ENCODE data around the gene HSCB.
"Not testable (repeated sequence)": the region's sequence is repeated elsewhere in the genome, so short reads cannot be mapped to it uniquely, and the experiment has no call there.

HSCB gene, protein sequence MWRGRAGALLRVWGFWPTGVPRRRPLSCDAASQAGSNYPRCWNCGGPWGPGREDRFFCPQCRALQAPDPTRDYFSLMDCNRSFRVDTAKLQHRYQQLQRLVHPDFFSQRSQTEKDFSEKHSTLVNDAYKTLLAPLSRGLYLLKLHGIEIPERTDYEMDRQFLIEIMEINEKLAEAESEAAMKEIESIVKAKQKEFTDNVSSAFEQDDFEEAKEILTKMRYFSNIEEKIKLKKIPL

DNA sequence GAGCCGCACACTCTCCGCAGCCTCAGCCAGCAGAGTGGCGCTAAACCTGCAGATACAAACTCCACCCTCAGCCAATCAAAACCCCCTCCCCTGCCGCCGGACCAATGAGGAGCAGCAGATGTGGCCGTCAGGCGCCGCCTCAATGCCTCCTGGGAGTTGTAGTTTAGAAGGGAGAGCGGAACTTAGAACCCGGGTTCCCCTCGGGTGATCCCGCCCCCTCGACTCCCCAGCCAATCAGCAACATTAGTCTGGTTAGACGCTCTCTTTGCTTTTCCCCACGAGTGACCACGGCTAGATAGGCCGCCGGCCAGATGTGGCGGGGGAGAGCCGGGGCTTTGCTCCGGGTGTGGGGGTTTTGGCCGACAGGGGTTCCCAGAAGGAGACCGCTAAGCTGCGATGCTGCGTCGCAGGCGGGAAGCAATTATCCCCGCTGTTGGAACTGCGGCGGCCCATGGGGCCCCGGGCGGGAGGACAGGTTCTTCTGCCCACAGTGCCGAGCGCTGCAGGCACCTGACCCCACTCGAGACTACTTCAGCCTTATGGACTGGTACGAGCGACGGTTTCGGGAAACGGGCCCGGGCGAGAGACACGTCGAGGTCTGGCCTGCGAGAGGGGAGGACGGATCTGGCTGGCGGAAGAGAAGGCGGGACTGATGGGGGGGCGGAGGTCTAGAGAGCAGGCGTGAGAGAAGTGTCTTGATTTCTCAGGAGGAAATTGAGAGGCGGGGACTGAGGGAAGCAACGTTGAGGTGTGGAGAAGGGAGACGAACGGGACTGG lies at the start of gene HSCB, which contains the start of gene CHEK2:
Gene HSCB, plus strand, starts transcription at position 255 of the 777 bp plus-strand sequence. Its CDS starts 57 bp downstream, at position 312.
Gene CHEK2, minus strand, starts transcription at position 36 of the 777 bp plus-strand sequence. CDS start 7,099 bp downstream, outside the sequence.
- in situ Hi-C loops (cut with HindIII; ENCODE audit: low pct_ligation_motif_present, low pct_unique_long_range_greater_than_20kb, low sequenced_read_pairs): no loop called here
- DNase-seq: peak; percentile 98

DNA sequence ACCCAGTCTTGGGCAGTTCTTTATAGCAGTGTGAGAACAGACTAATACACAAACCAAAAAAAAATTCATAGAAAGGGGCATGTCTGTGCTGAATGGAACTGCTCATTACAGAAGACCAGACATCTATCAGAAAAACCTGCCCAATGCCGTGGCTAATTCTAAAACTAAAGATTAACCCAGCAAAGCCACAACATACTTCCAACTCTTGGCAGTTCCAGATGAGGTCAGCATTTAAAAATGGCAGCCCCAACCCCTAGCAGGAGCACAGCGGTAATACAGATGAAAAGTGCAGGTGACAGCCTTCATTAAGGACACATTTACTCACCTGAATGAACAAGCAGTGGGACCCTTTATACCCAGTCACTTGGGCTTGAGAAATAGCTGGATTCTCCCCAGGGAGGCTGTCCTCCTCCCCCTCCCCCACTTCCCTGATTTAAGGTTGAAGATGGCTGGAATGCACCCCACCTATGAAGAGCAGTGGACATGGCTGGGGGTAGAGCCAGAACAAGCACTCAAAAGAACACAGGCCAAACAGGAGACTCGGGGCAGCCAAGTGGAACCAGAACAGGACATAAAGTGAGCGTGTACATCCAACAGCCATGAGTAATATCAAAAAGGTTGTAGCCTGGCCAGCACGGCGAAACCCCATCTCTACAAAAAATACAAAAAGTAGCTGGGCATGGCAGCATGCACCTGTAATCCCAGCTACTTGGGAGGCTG lies 48.6 kb upstream of the HSCB start:
- DNase-seq: peak; percentile 70
- in situ Hi-C loops (cut with HindIII; ENCODE audit: low pct_ligation_motif_present, low pct_unique_long_range_greater_than_20kb, low sequenced_read_pairs): not testable (repeated sequence)

DNA sequence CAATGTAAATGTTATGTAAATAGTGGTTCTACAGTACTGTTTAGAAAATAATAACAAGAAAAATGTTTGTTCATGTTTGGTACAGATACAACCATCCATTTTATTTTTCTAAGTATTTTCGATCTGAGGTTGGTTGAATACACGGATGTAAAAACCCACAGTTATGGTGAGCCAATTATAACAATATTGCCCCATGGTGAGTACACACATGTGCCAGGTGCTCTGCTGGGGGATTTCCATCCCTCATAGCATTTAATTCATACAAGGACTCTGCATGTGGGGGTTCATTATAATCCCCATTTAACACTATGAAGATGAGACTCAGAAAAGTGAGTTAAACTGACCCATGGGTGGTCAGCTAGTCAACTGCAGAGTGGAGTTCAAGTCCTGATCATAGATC lies 38.9 kb upstream of the HSCB start:
- no peak for DNase-seq
- in situ Hi-C loops (cut with HindIII; ENCODE audit: low pct_ligation_motif_present, low pct_unique_long_range_greater_than_20kb, low sequenced_read_pairs): no loop called here

DNA sequence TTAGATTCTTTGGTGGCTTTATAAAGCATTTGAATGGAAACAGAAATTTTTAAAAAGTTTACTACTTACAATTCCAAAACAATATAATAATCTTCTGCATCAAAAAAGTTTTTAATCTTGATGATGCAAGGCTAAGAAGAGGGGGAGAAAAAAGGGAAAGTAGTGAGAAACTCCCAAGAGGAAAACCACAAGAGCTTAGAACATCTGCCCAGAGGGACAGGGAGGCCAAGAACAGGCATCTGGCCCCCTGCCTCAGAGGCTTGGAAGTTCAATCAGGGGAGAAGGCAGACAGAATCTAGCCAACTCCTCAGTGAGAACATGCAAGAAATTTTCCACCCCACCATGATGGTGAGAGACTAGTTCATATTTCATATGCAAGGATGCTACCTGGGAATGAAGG lies 38.4 kb upstream of the HSCB start:
- in situ Hi-C loops (cut with HindIII; ENCODE audit: low pct_ligation_motif_present, low pct_unique_long_range_greater_than_20kb, low sequenced_read_pairs): no loop called here
- DNase-seq: no peak

DNA sequence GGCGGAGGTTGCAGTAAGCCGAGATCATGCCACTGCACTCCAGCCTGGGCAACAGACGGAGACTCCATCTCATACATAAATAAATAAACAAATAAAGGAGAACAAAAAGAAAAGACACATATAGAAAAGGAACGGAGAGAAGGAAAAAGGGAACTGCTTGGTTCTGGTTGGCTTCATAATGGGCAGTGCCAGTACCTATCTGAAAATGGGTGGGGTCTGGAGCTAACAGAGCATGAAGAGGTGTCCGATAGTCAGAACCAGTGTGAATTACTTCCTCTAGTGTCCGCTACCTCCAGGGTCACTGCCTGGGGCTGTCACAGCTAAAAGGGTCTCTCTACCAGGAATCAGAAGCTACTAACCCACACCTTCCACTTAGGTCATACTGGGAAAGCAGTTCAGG lies 35.0 kb upstream of the HSCB start:
- DNase-seq: no peak
- in situ Hi-C loops (cut with HindIII; ENCODE audit: low pct_ligation_motif_present, low pct_unique_long_range_greater_than_20kb, low sequenced_read_pairs): no loop called here

DNA sequence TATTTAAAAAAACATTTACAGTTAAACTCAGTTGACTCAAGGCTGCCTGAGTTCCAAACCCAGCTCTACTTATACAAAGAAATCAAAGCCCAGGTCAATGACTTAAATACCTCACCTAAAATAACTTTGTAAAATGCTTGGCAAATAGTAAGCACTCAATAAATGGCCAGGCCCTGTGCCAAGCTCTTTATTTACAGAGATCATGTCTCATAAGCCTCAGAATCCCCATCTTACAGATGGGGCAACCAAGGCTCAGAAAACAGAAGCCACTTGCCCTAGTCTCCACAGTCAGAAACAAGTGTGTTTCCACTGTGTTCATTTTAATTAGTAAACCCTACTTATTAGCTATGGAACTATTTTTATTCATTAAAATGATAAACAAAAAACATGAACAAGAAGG lies 31.7 kb upstream of the HSCB start:
- in situ Hi-C loops (cut with HindIII; ENCODE audit: low pct_ligation_motif_present, low pct_unique_long_range_greater_than_20kb, low sequenced_read_pairs): no loop called here
- no peak for DNase-seq

DNA sequence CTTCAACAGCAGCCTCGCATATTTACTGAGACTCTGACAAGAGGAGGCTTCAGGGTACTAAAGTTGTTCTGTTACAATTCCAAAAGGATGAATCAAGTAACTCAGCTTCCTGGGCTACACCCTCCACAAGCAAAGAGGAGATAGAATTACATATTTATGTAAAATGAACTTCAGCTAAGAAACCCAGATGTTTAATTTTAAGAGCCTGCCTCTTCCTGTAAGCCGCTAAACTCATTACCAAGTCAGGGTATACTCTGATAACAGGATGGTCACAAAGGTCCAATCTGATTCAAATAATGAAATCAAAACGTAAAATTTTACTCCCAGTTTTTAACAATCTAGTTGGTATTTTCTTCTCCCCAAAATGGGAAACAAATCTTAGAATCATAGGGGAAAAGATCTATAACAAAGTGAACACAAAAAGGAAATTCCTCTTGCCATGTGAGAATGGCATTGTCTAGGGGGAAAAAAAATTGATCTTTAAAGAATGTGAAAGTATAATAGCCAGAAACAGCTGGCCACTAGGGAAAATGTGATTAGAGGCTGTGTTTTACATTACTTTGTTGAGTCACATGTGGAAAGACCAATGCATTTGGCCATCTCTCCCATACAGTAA lies 31.2 kb upstream of the HSCB start:
- in situ Hi-C loops (cut with HindIII; ENCODE audit: low pct_ligation_motif_present, low pct_unique_long_range_greater_than_20kb, low sequenced_read_pairs): no loop called here
- no peak for DNase-seq

DNA sequence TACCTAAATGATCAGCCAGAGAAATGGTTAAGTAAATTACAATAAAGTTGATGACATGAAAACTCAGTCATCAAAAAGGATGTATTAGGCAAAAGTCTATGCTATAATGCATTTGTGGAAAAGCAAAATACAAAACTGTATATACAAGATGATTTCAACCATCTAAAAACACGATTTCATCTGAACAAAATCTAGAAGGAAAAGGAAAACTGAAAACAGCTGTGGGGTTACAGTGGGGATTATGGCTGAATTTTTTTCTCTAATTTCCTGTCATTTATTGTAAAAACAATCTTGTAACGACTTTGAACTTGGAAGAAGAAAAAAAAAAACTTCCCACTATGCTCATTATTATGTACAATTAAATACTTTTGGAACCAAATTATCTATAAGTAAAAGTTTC lies 30.5 kb upstream of the HSCB start:
- DNase-seq: no peak
- in situ Hi-C loops (cut with HindIII; ENCODE audit: low pct_ligation_motif_present, low pct_unique_long_range_greater_than_20kb, low sequenced_read_pairs): no loop called here

DNA sequence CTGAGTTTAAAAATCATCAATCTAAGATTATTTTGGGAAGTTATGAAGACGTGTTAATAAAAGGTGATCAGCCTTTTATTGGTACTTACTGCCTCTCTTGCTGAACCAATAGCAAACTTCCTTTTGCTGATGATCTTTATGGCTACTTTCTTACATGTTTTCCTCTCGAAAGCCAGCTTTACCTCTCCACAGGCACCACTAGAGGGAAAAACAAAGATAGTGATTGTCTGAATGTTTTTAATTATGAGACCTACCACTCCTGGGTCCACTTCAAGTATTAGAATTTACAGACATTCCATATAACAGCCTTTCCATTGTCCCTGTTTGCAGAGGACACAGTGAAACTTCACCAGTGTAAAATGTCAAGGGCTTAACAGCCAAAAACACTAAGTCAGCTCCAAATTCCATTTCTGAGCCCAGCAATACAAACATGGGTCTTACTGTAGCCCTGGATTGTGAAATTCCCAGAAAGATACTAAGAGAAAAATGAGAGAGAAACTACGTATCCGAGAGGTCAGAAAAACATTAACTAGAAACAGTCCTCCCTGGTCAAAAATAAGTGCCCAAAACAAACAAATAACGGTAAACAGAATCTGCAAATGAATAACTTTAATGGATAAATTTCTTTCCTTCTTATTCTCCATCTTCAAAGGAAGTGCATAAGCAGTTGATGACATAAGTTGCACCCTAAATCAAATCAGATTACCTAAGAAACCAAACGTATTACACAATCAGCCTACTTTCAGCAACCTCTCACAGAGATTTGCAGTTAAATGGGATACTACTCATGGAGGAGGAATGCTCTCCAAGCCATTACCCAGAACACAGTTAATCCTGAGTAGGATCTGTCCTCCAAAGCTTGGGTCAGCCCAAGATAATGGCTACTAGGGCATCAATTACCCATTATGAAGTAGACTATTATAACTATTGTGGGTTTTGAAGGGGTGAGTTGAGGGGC lies 29.7 kb upstream of the HSCB start:
- peak; percentile 83 for DNase-seq
- in situ Hi-C loops (cut with HindIII; ENCODE audit: low pct_ligation_motif_present, low pct_unique_long_range_greater_than_20kb, low sequenced_read_pairs): no loop called here

DNA sequence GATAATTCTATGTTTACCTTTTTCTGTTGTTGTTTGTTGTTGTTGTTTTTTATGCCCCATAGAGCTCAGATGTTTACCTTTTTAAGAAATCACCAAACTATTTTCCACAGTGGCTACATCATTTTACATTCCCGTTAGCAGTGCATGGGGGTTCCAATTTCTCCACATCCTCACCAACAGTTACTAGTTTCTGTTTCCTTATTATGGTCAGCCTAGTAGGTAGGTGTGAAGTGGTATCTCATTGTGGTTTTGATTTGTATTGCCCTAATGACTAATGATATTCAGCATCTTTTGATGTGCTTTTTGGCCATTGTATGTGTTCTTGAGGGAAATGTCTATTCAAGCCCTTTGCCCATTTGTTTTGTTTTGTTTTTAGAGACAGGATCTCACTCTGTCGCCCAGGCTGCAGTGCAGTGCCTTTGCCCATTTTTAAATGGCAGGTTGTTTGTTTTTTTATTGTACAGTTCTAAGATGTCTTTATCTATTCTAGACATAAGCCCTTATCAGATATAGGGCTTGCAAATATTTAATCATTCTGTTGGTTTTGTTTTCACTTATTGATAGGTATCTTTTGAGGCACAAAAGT lies 27.7 kb upstream of the HSCB start:
- DNase-seq: no peak

DNA sequence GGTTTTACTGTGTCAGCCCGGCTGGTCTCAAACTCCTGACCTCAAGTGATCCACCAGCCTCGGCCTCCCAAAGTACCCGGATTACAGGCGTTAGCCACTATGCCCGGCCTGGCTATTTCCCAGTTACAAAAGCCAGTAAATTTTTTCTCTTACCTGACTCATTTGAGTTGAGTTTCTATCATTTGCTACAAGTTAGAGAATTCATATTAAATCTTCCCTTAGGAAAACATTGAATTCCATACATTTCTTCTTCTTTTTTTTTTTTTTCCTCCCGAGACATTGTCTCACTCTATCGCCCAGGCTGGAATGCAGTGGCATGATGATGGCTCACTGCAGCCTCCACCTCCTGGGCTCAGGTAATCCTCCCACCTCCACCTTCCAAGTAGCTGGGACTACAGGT lies 26.2 kb upstream of the HSCB start:
- DNase-seq: no peak
- in situ Hi-C loops (cut with HindIII; ENCODE audit: low pct_ligation_motif_present, low pct_unique_long_range_greater_than_20kb, low sequenced_read_pairs): no loop called here

More for the DNA sequence above, 27.7 kb upstream of the HSCB start:
- in situ Hi-C loops (cut with HindIII; ENCODE audit: low pct_ligation_motif_present, low pct_unique_long_range_greater_than_20kb, low sequenced_read_pairs): no loop called here

DNA sequence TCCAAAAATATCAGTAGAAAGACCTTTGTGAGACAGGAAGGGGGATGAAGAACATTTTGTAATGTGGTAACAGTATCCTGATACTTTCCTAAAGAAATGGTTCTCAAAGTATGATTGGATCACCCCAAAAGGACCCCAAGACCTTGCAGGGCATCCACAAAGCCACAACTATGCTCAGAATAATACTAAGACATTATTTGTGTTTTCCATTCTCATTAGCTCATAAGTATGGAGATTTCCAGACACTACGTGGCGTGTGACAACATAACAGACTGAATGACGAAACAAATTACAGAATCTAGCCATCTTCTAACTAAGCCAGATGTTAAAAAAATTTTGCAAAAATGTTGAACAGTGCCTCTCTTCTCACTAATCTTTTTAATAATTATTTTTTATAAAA lies 25.2 kb upstream of the HSCB start:
- in situ Hi-C loops (cut with HindIII; ENCODE audit: low pct_ligation_motif_present, low pct_unique_long_range_greater_than_20kb, low sequenced_read_pairs): no loop called here
- DNase-seq: no peak

DNA sequence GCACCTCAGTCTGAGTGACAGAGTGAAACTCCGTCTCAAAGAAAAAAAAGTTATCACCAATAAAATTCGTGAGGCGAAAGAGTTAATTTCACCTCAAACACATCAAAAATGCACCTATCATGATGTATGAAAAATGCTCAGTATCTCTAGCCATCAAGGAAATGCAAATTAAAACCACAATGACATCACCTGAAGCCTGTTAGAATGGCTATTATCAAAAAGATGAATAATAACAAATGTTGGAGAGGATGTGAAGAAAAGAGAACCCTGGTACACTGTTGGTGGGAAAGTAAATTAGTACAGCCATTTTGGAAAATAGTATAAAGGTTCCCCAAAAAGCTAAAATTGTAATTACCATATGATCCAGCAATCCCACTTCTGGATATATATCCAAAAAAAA lies 23.8 kb upstream of the HSCB start:
- in situ Hi-C loops (cut with HindIII; ENCODE audit: low pct_ligation_motif_present, low pct_unique_long_range_greater_than_20kb, low sequenced_read_pairs): no loop called here
- no peak for DNase-seq

DNA sequence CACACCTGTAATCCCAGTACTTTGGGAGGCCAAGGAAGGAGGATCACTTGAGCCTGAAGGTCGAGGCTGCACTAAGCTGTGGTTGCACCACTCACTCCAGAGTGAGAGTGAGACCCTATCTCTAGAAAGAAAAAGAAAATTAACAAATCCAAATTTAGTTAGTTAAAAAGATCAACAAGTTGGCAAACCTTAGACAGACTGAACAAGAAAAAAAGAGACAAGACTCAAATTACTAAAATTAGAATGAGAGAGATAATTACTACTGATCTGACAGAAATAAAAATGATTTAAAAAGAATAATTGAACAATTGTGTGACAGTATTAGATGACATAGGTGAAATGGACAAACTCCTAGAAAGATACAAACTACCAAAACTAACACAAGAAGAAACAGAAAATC lies 13.8 kb upstream of the HSCB start:
- in situ Hi-C loops (cut with HindIII; ENCODE audit: low pct_ligation_motif_present, low pct_unique_long_range_greater_than_20kb, low sequenced_read_pairs): no loop called here
- DNase-seq: no peak

DNA sequence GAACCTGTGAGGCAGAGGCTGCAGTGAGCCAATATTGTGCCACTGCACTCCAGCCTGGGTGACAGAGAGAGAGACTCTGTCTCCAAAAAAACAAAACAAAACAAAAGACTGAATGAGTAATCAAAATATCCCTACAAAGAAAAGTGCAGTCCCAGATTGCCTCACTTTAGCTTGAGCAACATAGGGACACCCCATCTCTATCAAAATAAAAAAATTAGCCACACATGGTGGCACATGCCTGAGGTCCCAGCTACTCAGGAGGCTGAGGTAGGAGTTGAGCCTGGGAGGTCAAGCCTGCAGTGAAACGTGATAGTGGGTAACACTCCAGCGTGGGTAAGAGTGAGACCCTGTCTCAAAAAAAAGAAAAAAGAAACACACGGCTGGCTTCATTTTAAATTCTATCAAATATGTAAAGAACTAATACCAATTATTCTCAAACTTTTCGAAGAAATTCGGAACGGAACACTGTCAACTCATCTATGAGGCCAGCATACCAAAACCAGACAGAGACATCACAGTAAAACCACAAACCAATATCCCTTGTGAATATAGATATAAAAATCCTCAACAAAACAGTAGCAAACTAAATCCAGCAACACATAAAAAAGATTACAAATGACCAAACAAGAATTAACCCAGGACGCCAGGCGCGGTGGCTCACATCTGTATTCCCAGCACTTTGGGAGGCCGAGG lies 13.1 kb upstream of the HSCB start:
- in situ Hi-C loops (cut with HindIII; ENCODE audit: low pct_ligation_motif_present, low pct_unique_long_range_greater_than_20kb, low sequenced_read_pairs): no loop called here
- no peak for DNase-seq

DNA sequence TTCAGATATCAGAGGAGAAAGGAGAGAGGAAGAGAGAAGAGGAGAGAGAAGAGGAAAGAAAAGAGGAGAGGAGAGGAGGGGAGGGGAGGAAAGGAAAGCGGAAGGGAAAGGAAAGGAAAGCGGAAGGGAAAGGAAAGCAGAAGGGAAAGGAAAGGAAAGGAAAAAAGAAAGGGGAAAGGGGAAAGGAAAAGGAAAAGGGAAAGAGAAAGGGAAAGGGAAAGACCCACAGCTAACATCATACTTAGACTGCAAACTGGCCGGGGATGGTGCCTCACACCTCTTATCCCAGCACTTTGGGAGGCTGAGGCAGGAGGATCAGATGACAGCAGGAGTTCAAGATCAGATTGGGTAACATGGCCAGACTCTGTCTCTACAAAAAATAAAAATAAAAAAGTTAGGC lies 11.7 kb upstream of the HSCB start:
- in situ Hi-C loops (cut with HindIII; ENCODE audit: low pct_ligation_motif_present, low pct_unique_long_range_greater_than_20kb, low sequenced_read_pairs): no loop called here
- DNase-seq: no peak

DNA sequence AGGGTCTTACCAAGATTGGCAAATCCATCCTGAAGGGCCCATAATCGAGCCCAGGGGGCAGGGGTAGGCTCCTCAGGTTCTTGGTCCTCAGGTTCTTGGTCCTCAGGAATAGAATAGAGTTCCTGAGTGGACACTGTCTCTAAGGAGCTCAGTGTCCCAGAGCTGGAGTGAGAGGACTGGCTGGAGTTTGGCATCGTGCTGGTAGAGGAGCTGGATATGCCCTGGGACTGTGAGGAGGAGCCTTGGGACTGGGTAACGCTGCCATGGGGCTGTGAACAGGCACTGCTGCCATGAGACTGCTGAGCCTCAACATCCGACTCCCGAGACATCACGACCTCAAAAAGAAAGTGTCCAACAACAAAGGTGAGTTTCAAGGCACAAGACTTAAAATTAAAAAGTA lies 7.4 kb upstream of the HSCB start:
- no peak for DNase-seq

More for the DNA sequence above, 7.4 kb upstream of the HSCB start:
- in situ Hi-C loops (cut with HindIII; ENCODE audit: low pct_ligation_motif_present, low pct_unique_long_range_greater_than_20kb, low sequenced_read_pairs): no loop called here

Measured in ACHN (cell line).